DOHH2 (cell line): Measurements from ENCODE around the gene SAV1.

ENCODE experiments used
- CTCF ChIP-seq: fragments of 200-600 bp; sonication (generic); IDR thresholded peaks from one replicate; pipeline ENCODE4 v1.5.1; 2014; ENCODE audit warnings: antibody characterized with exemption, mild to moderate bottlenecking, low read depth, low read length; ENCODE audit not compliant: poor library complexity, severe bottlenecking
- EZH2phosphoT487 ChIP-seq: fragments of 200-600 bp; sonication (generic); IDR thresholded peaks from 2 replicates; pipeline ENCODE4 v1.6.1; 2017; ENCODE audit warnings: borderline replicate concordance, mild to moderate bottlenecking, antibody characterized with exemption, low read length, moderate library complexity, mixed read lengths

GRCh38 chr14:50599700-50600444 lies 68.2 kb downstream of the SAV1 start:
- TF ChIP-seq CTCF (peak; percentile 55), EZH2phosphoT487 (no peak)
